Bronchial epithelial cell (primary cell): ENCODE data around the gene FABP3. TPM values are rescaled to one million over a fixed set of nuclear protein-coding genes. Genes with fewer than 3 reads are reported as not detected.

ENCODE experiments used
- DNase-seq: peaks from one replicate; pipeline ENCODE4 v3.0.0-alpha.2; 2010; ENCODE audit warnings: low read depth
- FAIRE-seq: peaks from 2 replicates; lab custom pipeline; 2011; peaks lifted over from hg19 to GRCh38; lab: Jason Lieb, UNC
- H3K27me3 ChIP-seq: 2 replicates; pipeline ENCODE4 v1.5.1; 2011; ENCODE audit warnings: low read length; ENCODE audit not compliant: control insufficient read depth, insufficient read depth
- H3K36me3 ChIP-seq: 2 replicates; pipeline ENCODE4 v1.5.1; 2011; ENCODE audit warnings: low read length; ENCODE audit not compliant: control insufficient read depth, insufficient read depth
- H3K4me3 ChIP-seq: 2 replicates; pipeline ENCODE4 v1.5.1; 2011; ENCODE audit warnings: mild to moderate bottlenecking, low read depth, low read length, control low read depth
- CTCF ChIP-seq: IDR thresholded peaks from 2 replicates; pipeline ENCODE4 v1.5.1; 2011; ENCODE audit warnings: mild to moderate bottlenecking, moderate library complexity, low read length, control low read depth, inconsistent platforms; ENCODE audit not compliant: insufficient read depth, severe bottlenecking
- total RNA-seq: library from RNA; depleted of rRNA; stranded (reverse); fragments of >200 nt; gene quantifications from 2 replicates; pipeline ENCODE4 v1.2.1, GENCODE V29; 2014

FABP3 gene
- total RNA-seq, 1 donor from 2014 or later = 0.79 TPM

DNA sequence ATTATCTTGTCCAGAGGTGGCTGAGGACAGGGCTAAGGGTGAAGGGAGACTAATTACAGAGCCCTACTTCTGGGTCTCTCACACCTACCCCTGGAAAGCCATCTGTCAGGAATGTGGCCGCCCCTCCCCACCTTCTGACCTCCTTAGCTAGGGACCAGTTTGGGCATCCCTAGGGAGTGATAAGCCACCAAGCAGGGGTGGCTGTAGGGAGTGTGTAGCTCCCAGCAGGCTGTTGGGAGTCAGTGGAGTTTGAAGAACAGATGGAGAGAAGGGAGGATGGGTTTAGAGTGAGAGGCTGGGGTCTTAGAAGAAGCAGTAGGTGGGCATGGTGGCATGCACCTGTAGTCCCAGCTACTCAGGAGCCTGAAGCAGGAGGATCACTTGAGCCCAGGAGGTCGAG is 39.3 kb upstream of the FABP3 start:
- TF ChIP-seq CTCF = no peak
- no peaks in the 10 kb centered on the region for H3K27me3 ChIP-seq
- H3K4me3 ChIP-seq = no peak overlapping the region
- peaks cover 7% of the 10 kb centered on the region for H3K36me3 ChIP-seq
- no peak for DNase-seq
- FAIRE-seq = no peak

DNA sequence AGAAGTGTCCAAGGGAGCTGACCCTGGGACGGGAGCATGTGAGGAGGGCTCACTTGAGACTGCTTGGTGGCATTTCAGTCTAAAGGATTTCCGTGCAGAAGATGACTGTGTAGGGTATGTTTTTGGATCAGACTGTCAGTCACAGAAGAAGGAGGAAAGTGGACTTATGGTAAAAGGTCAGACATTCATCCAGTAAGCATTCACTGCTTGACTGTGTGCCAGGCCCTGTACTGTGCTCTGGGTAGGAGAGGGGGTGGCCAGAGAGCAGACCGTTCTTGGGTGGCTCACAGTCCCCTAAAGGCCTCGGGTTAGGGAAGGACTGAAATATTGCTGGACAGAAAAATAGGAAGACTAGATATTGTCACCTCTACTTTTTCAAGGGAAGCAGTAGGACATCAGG is 38.0 kb upstream of the FABP3 start:
- no peak for DNase-seq
- no peak for FAIRE-seq
- H3K36me3 ChIP-seq = peaks cover 4% of the 10 kb centered on the region
- no peak for TF ChIP-seq CTCF
- no peaks in the 10 kb centered on the region for H3K27me3 ChIP-seq
- H3K4me3 ChIP-seq = no peak overlapping the region

DNA sequence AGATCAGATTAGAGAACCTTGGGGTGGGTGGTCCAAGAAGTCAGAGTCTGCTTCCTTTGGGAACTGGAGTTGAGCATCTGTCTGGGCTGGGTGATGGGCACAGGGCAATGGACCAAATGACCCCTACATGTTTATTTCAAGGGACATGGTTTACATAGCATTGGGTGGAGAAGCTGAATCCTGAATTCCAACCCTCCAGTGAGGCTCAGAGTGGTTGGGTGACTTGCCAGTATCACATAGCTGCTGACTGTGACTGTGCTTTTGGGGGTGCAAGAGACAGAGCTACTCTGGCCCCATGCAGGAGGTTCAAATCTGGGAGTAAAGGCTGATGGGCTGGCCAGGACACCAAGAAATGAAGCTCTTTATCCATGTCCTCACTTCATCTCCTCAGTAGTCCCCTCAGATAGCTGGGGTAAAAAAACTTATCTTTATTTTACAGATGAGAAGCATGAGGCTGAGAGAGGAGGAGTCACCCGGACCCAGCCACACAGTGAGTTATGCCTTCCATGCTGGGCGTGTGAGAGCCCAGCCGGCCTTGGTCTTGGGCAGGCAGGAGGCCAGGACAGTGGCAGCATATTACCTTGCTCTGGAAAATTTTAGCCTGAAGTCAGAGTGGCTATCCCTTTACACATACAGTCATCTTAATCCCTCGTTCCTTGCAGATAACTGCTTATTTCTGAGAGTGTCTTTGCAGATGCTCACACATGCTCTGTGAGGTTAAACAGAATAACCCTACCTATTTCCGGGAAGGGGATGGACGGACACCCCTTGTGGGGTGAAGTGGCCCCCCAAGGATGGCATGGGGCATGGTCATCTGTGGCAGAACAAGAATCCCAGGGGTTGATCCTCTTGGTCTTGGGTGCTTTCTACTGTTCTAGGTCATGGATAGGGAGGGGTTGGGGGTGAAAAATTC is 37.3 kb upstream of the FABP3 start:
- no peak overlapping the region for H3K4me3 ChIP-seq
- FAIRE-seq (no peak), DNase-seq (no peak)
- no peak for TF ChIP-seq CTCF
- H3K27me3 ChIP-seq = no peaks in the 10 kb centered on the region
- peaks cover 3% of the 10 kb centered on the region for H3K36me3 ChIP-seq

DNA sequence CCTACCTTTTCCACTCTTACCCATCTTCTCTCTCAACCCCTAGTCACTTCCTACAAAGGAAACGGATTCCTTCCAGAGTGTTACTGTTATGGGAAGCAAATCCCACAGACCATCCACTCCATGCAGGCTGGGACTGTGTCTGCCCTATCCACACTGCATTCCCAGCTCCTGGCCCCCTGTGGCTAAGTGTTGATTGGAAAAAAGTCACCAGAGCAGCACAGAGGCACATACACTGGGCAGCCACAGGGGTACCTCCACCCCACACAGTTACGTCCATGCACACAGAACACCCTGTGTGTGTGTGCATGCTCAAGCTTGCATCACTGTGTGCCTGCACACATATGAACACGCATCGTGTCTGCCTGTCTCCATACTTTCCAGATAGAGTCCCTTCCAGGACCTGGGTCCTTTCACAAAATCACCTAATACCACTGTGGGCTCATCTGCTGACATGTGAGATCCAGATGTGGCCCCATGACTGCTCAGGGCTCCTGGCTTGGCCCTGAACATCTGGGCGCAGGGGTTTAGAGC is 36.0 kb upstream of the FABP3 start:
- Histone ChIP-seq H3K27me3 (no peaks in the 10 kb centered on the region), H3K4me3 (no peak overlapping the region), H3K36me3 (no peaks in the 10 kb centered on the region)
- no peak for TF ChIP-seq CTCF
- DNase-seq (no peak), FAIRE-seq (no peak)

DNA sequence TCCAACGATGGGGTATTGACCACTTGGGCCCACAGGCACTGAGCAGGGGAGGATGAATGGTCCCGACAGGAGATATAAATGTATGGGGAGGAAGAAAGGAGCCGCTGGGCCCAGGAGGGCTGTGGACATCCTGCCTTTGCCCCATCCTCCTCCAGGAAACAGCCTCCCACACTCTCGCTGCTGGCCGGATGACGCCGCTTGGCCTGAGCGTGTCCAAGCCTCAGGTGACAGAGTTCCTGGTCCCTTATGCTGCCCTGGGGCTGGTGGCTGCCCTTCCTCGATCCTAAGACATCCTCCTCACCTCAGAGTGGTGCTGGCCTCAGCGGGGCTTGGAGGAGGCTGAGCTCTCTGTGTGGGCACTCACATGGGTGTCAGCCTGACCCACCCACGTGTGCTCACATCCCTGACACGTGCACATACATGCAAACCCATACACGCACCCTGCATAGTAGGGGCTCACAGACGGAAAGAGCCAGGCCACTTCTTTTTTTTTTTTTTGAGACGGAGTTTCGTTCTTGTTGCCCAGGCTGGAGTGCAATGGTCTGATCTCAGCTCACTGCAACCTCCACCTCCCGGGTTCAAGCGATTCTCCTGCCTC is 34.3 kb upstream of the FABP3 start:
- H3K4me3 ChIP-seq = no peak overlapping the region
- no peak for TF ChIP-seq CTCF
- H3K36me3 ChIP-seq = no peaks in the 10 kb centered on the region
- FAIRE-seq = no peak
- DNase-seq = no peak
- no peaks in the 10 kb centered on the region for H3K27me3 ChIP-seq
